ENCODE measurements around the gene RPTOR.
"Not testable (repeated sequence)": the region's sequence is repeated elsewhere in the genome, so short reads cannot be mapped to it uniquely, and the experiment has no call there.

Gene RPTOR

GRCh38 chr17:80614332-80615047 lies 69.9 kb downstream of the RPTOR start:
- DNase-seq (ENCODE audit: low read depth in 3 of 3): no peak

DNA sequence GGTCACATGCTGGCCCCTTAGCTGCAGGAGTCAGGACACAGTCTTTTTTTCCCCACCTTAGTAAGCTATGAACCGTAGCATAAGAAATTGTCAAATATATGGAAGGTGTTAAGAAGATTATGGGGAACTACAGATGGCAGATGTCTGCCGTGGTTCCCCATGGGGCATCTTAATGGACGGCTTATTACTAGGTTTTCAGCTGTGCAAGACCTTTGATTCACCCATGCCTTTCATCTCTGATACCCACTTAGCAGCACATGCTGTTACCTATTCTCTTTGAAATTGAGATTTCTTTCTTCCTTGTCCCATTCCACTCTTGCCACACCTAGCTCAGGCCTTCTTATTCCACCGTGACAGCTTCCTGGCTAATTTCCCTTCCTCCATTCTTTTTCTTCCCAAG lies 70.7 kb downstream of the RPTOR start:
- DNase-seq (ENCODE audit: low read depth in 3 of 3): no peak

DNA sequence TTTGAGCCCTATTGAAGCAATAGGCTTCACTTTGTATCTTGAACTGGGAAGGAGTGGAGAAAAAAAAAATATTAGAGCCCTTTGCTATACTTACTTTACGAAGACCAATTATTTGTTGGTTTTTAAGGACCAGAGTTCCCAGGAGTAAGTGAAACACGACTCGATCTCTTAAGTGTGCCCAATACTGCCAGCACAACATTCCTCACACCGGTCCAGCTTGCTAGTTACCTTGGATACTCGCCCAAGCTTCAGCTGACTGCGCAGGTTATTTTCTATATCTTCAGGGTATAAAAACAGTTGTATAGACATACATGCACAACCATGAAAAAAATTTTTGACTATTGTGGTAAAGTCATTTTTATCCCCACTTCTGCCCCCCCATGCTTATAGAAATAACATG lies 72.1 kb downstream of the RPTOR start:
- no peak for DNase-seq (ENCODE audit: low read depth in 3 of 3)

DNA sequence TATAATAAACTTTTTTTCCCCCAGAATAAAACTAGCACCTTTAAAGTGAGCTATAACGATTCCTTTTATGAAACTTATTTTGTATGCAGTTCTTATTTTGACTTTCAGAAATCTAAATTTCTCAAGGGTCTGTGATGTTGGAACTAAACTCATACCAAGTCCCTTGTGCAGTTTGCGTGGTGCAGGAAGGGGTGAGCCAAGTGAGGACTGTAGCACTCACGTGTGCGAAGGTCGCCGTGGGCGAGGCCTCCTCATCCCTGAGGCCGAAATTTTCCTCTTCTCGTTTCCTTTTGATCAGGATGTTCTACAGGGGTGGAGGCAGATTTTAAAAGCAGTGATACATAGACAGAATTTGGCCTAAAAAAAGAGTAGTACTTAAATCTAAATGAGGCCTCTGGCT lies 73.7 kb downstream of the RPTOR start:
- DNase-seq (ENCODE audit: low read depth in 3 of 3): no peak

- no peak for DNase-seq (ENCODE audit: low read depth in 3 of 3)
Measured at GRCh38 chr17:80619535-80620235, 75.0 kb downstream of the RPTOR start.

DNA sequence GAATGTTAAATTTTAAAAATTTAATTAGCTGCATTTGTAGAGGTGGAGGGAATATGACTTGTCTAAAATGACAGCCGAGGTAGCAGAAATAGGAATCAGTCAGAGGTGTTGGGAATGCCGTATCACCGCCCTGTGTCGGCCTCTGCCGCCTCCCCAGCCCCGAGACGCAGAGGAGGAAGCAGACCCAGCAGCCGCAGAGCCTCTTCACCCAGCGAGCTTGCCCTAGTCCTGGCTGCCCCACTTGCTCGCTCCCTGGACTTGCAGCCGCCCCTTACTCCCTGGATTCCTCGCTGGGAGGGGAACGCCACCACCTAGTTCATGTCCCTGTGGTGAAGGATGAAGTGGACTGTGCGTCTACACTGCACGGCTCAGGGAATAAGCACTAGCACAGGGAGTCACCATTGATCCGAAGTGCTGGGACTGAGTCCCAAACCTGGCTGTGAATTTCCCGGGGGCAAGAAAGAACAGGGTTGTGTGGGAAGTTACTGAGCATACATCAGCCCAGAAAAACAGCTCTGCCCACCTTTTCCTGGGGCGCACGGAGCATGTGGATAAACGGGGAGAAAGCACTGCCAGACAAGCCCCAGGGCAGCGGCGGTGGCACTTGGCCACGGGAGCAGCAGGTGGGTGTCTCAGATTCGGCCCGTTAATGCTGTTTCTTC lies 76.8 kb downstream of the RPTOR start:
- no peak for DNase-seq (ENCODE audit: low read depth in 3 of 3)

DNA sequence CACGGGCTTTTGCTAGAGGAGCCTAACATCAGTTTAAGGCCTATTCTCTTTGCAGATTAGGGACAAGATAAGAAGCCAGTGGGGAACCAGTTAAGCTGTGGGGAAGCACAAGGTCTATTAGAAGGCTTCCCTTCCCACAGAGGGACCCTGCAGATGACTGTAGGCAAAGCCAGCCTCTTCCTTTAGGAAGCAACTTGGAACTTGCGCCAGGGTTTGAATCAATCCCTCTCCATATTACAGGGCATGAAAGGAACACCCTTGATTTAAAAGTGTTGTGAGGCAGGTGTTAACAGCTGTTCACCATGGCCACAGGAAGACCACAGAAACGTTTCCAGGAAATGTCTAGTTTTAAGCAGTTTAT lies 77.3 kb downstream of the RPTOR start:
- DNase-seq (ENCODE audit: low read depth in 3 of 3): no peak

- DNase-seq (ENCODE audit: low read depth in 3 of 3): no peak
Measured at GRCh38 chr17:80624864-80625263, 80.2 kb downstream of the RPTOR start.

- no peak for DNase-seq (ENCODE audit: low read depth in 3 of 3)
Measured at GRCh38 chr17:80625627-80626026, 81.0 kb downstream of the RPTOR start.

DNA sequence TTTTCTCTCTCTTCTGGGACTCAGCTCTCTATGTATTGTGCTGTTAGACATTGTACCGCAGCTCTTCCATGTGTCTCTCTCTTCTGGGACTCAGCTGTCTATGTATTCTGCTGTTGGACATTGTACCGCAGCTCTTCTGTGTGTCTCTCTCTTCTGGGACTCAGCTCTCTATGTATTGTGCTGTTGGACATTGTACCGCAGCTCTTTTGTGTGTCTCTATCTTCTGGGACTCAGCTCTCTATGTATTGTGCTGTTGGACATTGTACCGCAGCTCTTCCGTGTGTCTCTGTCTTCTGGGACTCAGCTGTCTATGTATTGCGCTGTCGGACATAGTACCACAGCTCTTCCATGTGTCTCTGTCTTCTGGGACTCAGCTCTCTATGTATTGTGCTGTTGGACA lies 84.2 kb downstream of the RPTOR start:
- DNase-seq (ENCODE audit: low read depth in 3 of 3): not testable (repeated sequence)

DNA sequence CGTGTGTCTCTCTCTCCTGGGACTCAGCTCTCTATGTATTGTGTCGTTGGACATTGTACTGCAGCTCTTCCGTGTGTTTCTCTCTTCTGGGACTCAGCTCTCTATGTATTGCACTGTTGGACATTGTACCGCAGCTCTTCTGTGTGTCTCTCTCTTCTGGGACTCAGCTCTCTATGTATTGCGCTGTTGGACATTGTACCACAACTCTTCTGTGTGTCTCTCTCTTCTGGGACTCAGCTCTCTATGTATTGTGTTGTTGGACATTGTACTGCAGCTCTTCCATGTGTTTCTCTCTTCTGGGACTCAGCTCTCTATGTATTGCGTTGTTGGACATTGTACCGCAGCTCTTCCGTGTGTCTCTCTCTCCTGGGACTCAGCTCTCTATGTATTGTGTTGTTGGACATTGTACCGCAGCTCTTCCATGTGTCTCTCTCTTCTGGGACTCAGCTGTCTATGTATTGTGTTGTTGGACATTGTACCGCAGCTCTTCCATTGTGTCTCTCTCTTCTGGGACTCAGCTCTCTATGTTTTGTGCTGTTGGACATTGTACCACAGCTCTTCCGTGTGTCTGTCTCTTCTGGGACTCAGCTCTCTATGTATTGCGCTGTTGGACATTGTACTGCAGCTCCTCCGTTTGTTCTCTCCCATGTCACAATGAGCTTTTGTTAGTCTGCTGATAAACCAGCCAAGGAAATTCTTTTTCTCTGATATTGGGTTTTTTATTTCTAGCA lies 84.8 kb downstream of the RPTOR start:
- DNase-seq (ENCODE audit: low read depth in 3 of 3): no peak

GRCh38 chr17:80630560-80631120 lies 86.0 kb downstream of the RPTOR start:
- no peak for DNase-seq (ENCODE audit: low read depth in 3 of 3)

DNA sequence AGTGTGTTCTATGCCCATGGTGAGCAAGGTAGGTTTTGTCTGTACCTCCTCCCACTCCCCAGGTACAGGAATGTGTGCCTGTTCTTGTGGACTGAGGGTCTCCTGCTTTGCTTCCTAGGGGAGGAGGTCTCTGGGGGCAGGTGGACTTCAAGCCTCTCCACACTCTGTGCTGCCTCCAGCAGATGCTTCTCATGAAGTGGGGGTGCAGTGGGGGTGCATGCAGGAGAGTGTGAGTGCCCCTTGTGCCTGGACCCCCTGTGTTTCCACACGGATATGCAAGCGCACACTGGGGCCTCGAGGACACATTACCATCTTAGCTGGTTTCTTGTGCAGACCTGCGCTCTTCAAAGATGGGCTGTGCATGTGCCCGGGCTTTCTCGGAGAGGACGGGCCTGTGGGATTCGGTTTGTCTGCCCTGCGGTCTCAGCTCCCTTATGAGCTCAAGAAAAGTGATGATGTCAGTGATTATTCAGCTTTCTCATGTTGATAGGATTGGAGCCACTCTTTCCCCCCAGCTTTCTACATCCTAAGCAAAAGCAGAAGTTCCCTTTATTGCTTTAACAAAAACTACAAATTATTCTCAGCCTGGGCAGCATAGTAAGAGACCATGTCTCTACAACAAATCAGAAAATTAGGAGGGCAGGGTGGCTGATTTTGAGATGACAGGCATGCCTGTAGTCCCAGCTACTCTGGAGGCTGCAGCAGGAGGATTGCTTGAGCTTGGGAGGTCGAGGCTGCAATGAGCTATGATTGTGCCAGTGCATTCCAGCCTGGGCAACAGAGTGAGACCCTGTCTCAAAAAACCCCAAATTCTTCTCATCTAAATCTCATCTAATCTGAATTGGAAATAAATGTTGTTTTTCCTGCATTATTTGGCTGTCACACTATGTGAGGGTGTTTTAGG lies 86.8 kb downstream of the RPTOR start:
- no peak for DNase-seq (ENCODE audit: low read depth in 3 of 3)

GRCh38 chr17:80632046-80632581 lies 87.5 kb downstream of the RPTOR start:
- no peak for DNase-seq (ENCODE audit: low read depth in 3 of 3)

DNA sequence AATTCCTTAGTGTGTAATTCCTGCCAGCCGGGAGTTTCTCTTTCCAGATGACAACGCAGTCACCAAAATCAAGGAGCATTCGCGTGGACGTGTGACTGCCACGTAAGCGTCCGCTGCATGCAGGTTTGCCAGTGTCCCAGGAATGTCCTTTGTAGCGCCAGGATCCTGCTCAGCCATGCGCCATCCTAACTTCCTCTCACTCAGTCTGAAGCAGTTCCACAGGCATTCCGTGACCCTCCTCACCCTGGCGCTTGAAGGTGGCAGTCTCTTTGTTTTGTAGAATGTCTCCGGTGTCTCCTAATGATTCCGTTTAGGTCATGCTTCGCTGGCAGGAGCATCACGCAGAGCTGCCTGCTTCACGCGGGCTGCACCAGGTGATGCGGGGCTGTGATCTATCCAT lies 88.6 kb downstream of the RPTOR start:
- DNase-seq (ENCODE audit: low read depth in 3 of 3): no peak

DNA sequence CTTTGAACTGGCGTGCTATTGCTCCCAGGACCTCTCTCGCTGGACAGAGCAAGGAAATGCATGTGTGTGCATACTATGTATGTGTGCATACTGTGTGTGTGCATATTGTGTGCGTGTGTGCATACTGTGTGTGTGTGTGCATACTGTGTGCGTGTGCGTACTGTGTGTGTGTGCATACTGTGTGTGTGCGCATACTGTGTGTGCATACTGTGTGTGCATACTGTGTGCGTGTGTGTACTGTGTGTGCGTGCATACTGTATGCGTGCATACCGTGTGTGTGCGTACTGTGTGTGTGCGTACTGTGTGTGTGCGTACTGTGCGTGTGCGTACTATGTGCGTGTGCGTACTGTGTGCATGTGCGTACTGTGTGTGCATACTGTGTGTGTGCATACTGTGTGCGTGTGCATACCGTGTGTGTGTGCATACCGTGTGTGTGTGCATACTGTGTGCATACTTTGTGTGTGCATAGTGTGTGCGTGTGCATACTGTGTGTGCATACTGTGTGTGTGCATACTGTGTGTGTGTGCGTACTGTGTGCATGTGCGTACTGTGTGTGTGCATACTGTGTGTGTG lies 89.4 kb downstream of the RPTOR start:
- no peak for DNase-seq (ENCODE audit: low read depth in 3 of 3)

DNA sequence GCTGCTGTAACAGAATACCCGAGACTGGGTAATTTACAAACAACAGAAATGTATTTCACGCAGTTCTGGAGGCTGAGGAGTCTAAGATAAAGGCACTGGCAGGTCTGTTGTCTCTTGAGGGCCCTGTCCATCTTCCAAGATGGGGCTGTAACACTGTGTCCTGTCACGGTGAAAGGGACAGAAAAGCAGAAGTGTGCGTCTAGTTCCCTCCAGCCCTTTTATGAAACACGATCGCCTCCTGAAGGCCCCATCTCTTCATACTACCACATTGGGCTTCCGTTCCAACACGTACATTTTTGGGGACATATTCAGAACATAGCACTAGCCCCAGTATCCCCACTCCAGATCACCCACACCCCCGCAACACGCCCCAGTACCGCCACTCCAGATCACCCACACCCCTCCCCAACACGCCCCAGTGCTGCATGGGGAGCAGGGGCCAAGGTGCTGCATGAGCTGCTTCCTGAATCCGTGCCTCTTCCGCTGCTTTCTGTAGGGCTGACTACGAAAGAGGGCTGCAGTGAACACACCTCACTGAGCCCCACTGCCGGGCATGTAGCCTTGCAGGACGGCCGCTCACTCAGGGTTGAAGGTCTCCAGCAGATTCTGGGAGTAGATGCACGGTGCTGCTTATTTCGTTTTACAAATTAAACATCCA lies 91.9 kb downstream of the RPTOR start:
- no peak for DNase-seq (ENCODE audit: low read depth in 3 of 3)

- no peak for DNase-seq (ENCODE audit: low read depth in 3 of 3)
Measured at GRCh38 chr17:80637048-80637781, 92.6 kb downstream of the RPTOR start.

DNA sequence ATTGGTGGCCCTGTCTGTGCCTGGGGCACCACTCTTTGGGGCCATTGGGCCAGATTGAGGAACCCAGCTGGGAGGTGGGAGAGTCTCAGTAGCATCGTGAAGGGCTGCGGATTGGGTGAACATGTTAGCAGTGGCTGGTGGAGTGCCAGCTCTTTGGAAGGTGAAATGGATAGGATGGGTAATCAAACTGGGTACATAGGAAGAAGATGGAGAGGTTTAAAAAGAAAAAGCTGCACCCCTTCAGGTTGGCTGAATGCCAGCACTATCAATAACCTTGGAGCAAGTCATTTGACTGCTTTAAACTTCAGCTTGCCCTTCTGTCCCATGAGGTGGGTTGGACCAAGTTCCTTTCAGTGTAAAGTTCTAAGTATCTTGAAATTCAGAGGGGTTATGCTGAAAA lies 95.0 kb downstream of the RPTOR start:
- DNase-seq (ENCODE audit: low read depth in 3 of 3): no peak

Data from stimulated activated CD4-positive, alpha-beta T cell treated with anti-CD3 and anti-CD28 coated beads, TNF-alpha, amount 100 ng/mL, for 4 hours (primary cell).